ENCODE data around the gene ELOVL7.

The ELOVL7 gene

GRCh38 chr5:60705144-60705543, 138.9 kb downstream of the ELOVL7 start:
- no peak for FAIRE-seq

GRCh38 chr5:60703944-60704343, 140.1 kb downstream of the ELOVL7 start:
- FAIRE-seq = no peak

Data from TTC549 (cell line).